IMR-90 (cell line): ENCODE data around the gene CRYGC. TPM values are rescaled to one million over a fixed set of nuclear protein-coding genes. Genes with fewer than 3 reads are reported as not detected.
A peak's percentile ranks its signal among the peaks of the same experiment; 100 is the strongest.

ENCODE experiments used
- ATAC-seq: fragments of 200-7000 bp; cut with Tn5 transposase; 2 replicates; pipeline ENCODE4 v1.9.1; 2020; ENCODE audit warnings: low read depth, mild to moderate bottlenecking, moderate library complexity
- BruUV-seq: library from RNA; stranded (reverse); fragments of 400-500 nt; replicated peaks from 2 replicates; lab custom pipeline; 2021; lab: Mats Ljungman, UMichigan
- CTCF ChIA-PET: fragments of 300-600 bp; formaldehyde crosslinking; extraction: SDS; loops from one replicate; lab custom pipeline; 2021; ENCODE audit warnings: antibody characterized with exemption; lab: Yijun Ruan, JAX
- POLR2A ChIA-PET: fragments of 300-600 bp; sonication (Branson Sonifier 250); formaldehyde crosslinking; loops from one replicate; lab custom pipeline; 2022; ENCODE audit warnings: antibody characterized with exemption; ENCODE audit not compliant: unreplicated experiment; lab: Charles Lee
- DNase-seq: peaks from one replicate; pipeline ENCODE4 v3.0.0; 2013
- H2AFZ ChIP-seq: replicated peaks from 2 replicates; pipeline ENCODE3; 2013; ENCODE audit warnings: low read length, mild to moderate bottlenecking; ENCODE audit not compliant: poor library complexity
- H2AK5ac ChIP-seq: 2 replicates; pipeline ENCODE4 v1.6.1; 2013; ENCODE audit warnings: low read depth, low read length, inconsistent platforms
- H2AK9ac ChIP-seq: replicated peaks from 2 replicates; pipeline ENCODE3; 2013; ENCODE audit warnings: mild to moderate bottlenecking, low read depth, low read length, moderate library complexity; ENCODE audit not compliant: poor library complexity
- H2BK120ac ChIP-seq: 2 replicates; pipeline ENCODE4 v1.6.1; 2013; ENCODE audit warnings: low read depth, low read length, inconsistent platforms
- H2BK15ac ChIP-seq: 3 replicates; pipeline ENCODE4 v1.6.1; 2013; ENCODE audit warnings: low read depth, low read length, inconsistent platforms
- H2BK20ac ChIP-seq: 2 replicates; pipeline ENCODE4 v1.6.1; 2013; ENCODE audit warnings: low read depth, mild to moderate bottlenecking, inconsistent platforms, low read length, moderate library complexity
- H2BK5ac ChIP-seq: 2 replicates; pipeline ENCODE4 v1.6.1; 2013; ENCODE audit warnings: mild to moderate bottlenecking, low read depth, low read length, inconsistent platforms; ENCODE audit not compliant: poor library complexity, severe bottlenecking
- H3K14ac ChIP-seq: replicated peaks from 2 replicates; pipeline ENCODE4 v1.6.1; 2013; ENCODE audit warnings: low read depth, low read length, inconsistent platforms
- H3K18ac ChIP-seq: 2 replicates; pipeline ENCODE4 v1.6.1; 2013; ENCODE audit warnings: low read depth, low read length, control low read depth
- H3K23ac ChIP-seq: 2 replicates; pipeline ENCODE4 v1.6.1; 2013; ENCODE audit warnings: low read depth, low read length, inconsistent platforms
- H3K27ac ChIP-seq: 2 replicates; pipeline ENCODE4 v1.5.1; 2013; ENCODE audit warnings: mild to moderate bottlenecking, control low read depth, low read length; ENCODE audit not compliant: insufficient read depth
- H3K27me3 ChIP-seq: 2 replicates; pipeline ENCODE4 v1.6.1; 2013; ENCODE audit warnings: low read length; ENCODE audit not compliant: control insufficient read depth, insufficient read depth
- H3K36me3 ChIP-seq: 2 replicates; pipeline ENCODE4 v1.6.1; 2013; ENCODE audit warnings: low read length, mixed read lengths; ENCODE audit not compliant: control insufficient read depth, insufficient read depth
- H3K4ac ChIP-seq: 2 replicates; pipeline ENCODE4 v1.6.1; 2013; ENCODE audit warnings: low read depth, low read length, inconsistent platforms
- H3K4me1 ChIP-seq: 2 replicates; pipeline ENCODE4 v1.6.1; 2013; ENCODE audit warnings: low read length, mixed read lengths; ENCODE audit not compliant: control insufficient read depth, insufficient read depth
- H3K4me2 ChIP-seq: 2 replicates; pipeline ENCODE4 v1.6.1; 2013; ENCODE audit warnings: low read depth, mild to moderate bottlenecking, control low read depth, low read length, moderate library complexity
- H3K4me3 ChIP-seq: 2 replicates; pipeline ENCODE4 v1.5.1; 2013; ENCODE audit warnings: low read depth, mild to moderate bottlenecking, control low read depth, low read length, moderate library complexity; ENCODE audit not compliant: insufficient read depth
- H3K56ac ChIP-seq: 2 replicates; pipeline ENCODE4 v1.6.1; 2013; ENCODE audit warnings: low read length, inconsistent platforms; ENCODE audit not compliant: insufficient read depth; ENCODE audit errors: extremely low read depth
- H3K79me1 ChIP-seq, 2 experiments: 2 replicates each; pipeline ENCODE4 v1.6.1; 2013; ENCODE audit warnings: low read length in 2 of 2, inconsistent platforms in 1 of 2, low read depth in 1 of 2
- H3K9ac ChIP-seq: 2 replicates; pipeline ENCODE4 v1.6.1; 2013; ENCODE audit warnings: low read depth, low read length, control low read depth
- H3K9me1 ChIP-seq: 2 replicates; pipeline ENCODE4 v1.6.1; 2013; ENCODE audit warnings: low read length, inconsistent platforms; ENCODE audit not compliant: insufficient read depth
- H3K9me3 ChIP-seq: 2 replicates; pipeline ENCODE4 v1.6.1; 2013; ENCODE audit warnings: low read length; ENCODE audit not compliant: control insufficient read depth, insufficient read depth
- H4K20me1 ChIP-seq: 2 replicates; pipeline ENCODE4 v1.6.1; 2013; ENCODE audit warnings: low read length, inconsistent platforms; ENCODE audit not compliant: insufficient read depth
- H4K5ac ChIP-seq: 2 replicates; pipeline ENCODE4 v1.6.1; 2013; ENCODE audit warnings: mild to moderate bottlenecking, low read depth, low read length, control low read depth
- H4K8ac ChIP-seq, 2 experiments: 2 replicates each; pipeline ENCODE4 v1.6.1; 2013; ENCODE audit warnings: low read depth in 2 of 2, low read length in 2 of 2, control low read depth in 1 of 2, inconsistent platforms in 1 of 2
- H4K91ac ChIP-seq: 2 replicates; pipeline ENCODE4 v1.6.1; 2013; ENCODE audit warnings: low read depth, low read length, inconsistent platforms; ENCODE audit not compliant: insufficient read depth
- BHLHE40 ChIP-seq: fragments of 150-350 bp; IDR thresholded peaks from 2 replicates; pipeline ENCODE4 v1.6.1; 2016; ENCODE audit warnings: mild to moderate bottlenecking, low read depth, low read length
- FOS ChIP-seq: fragments of 150-350 bp; IDR thresholded peaks from 2 replicates; pipeline ENCODE4 v1.6.1; 2016; ENCODE audit warnings: low read depth, low read length
- MAFK ChIP-seq: IDR thresholded peaks from 2 replicates; pipeline ENCODE4 v1.6.1; 2012; ENCODE audit warnings: low read depth, low read length, improper control_type of control experiment
- RAD21 ChIP-seq: IDR thresholded peaks from 2 replicates; pipeline ENCODE4 v1.6.1; 2012; ENCODE audit warnings: low read length, improper control_type of control experiment
- RCOR1 ChIP-seq: IDR thresholded peaks from 2 replicates; pipeline ENCODE4 v1.6.1; 2012; ENCODE audit warnings: mild to moderate bottlenecking, low read length, improper control_type of control experiment; ENCODE audit not compliant: insufficient replicate concordance
- WGBS, 2 experiments: methylation state at CpG; one replicate each; pipeline versions ENCODE4 v1.1.5 to v1.1.7; 2013; ENCODE audit warnings: missing lambda C conversion rate in 2 of 2; ENCODE audit not compliant: insufficient read length in 1 of 2; ENCODE audit errors: extremely low coverage in 2 of 2; 5-methylcytosine and 5-hydroxymethylcytosine counted together
- dilution Hi-C: fragments of 300-500 bp; cut with HindIII; formaldehyde crosslinking; loops from one replicate; pipeline ENCODE4 v1.14.3; 2018; ENCODE audit warnings: low sequenced_read_pairs; ENCODE audit not compliant: unreplicated experiment
- in situ Hi-C: fragments of 300-500 bp; cut with MboI; formaldehyde crosslinking; loops from 3 replicates; pipeline ENCODE4 v1.14.3; 2019; ENCODE audit warnings: low sequenced_read_pairs, inconsistent platforms, mixed read lengths
- intact Hi-C: fragments of 100-400 bp; cut with micrococcal nuclease; formaldehyde crosslinking; loops from 2 replicates; pipeline ENCODE4 v1.10.0; 2022
- polyA plus RNA-seq, 3 experiments: library from polyadenylated mRNA; depleted of rRNA; stranded (reverse); fragments of >200 nt; gene quantifications; 2 replicates each; pipeline ENCODE4 v1.2.3, GENCODE V29; 2012; ENCODE audit warnings: low replicate concordance in 1 of 3
- total RNA-seq: library from RNA; depleted of rRNA; stranded (reverse); fragments of >200 nt; gene quantifications from 2 replicates; pipeline ENCODE4 v1.2.3, GENCODE V29; 2012

CRYGC gene
- total and polyA plus RNA-seq, 2 of the 4 experiments (the other 2 are of a cell fraction) = not detected

GRCh38 chr2:208092093-208092832 lies 37.4 kb downstream of the CRYGC start:
- Histone ChIP-seq H3K4ac (no peak overlapping the region), H4K8ac (no peak overlapping the region), H2BK15ac (no peak overlapping the region), H2AK9ac (no peak overlapping the region), H2BK120ac (no peak overlapping the region), H2BK5ac (no peak overlapping the region), H3K56ac (no peak overlapping the region), H3K79me1 (no peaks in the 10 kb centered on the region), H3K9me1 (no peaks in the 10 kb centered on the region), H3K23ac (no peak overlapping the region), H3K9me3 (no peaks in the 10 kb centered on the region), H3K4me2 (no peak overlapping the region), H3K27me3 (peaks cover 3% of the 10 kb centered on the region), H2AK5ac (no peak overlapping the region), H4K5ac (no peak overlapping the region), H3K9ac (no peak overlapping the region), H4K20me1 (no peaks in the 10 kb centered on the region), H3K27ac (no peak overlapping the region), H2AFZ (no peak overlapping the region), H3K4me3 (no peak overlapping the region), H3K4me1 (no peaks in the 10 kb centered on the region), H3K14ac (no peak overlapping the region), H2BK20ac (no peak overlapping the region), H4K91ac (no peak overlapping the region), H3K18ac (no peak overlapping the region), H3K36me3 (no peaks in the 10 kb centered on the region)
- in situ Hi-C loops (no loop called here), intact Hi-C loops (no loop called here), dilution Hi-C loops (no loop called here)
- no peak for TF ChIP-seq RAD21
- TF ChIP-seq BHLHE40 = no peak
- TF ChIP-seq MAFK = no peak
- no peak for TF ChIP-seq FOS
- TF ChIP-seq RCOR1 = no peak
- CTCF ChIA-PET = no interaction called here
- no CpG with 5 or more reads among the region's 1 CpG for WGBS, 2 experiments
- peak; percentile 66 for ATAC-seq
- POLR2A ChIA-PET = no interaction called here
- BruUV-seq = no TSS peak
- no peak for DNase-seq
